Gastroesophageal sphincter (tissue), 3 donors: ENCODE measurements around the gene ATF3.

Experiments used
- EP300 ChIP-seq: sonication (generic); formaldehyde crosslinking; IDR thresholded peaks from one replicate; pipeline ENCODE4 v1.6.1; 2017; ENCODE audit warnings: antibody characterized with exemption, mild to moderate bottlenecking
- POLR2A ChIP-seq, 2 donors: fragments of 450-650 bp; IDR thresholded peaks; one replicate each; pipeline ENCODE4 v1.6.1; 2017; ENCODE audit warnings: antibody characterized with exemption in 2 of 2, mild to moderate bottlenecking in 2 of 2, moderate library complexity in 1 of 2
- POLR2AphosphoS5 ChIP-seq: sonication (generic); formaldehyde crosslinking; IDR thresholded peaks from one replicate; pipeline ENCODE4 v1.6.1; 2017; ENCODE audit warnings: antibody characterized with exemption
- TF ChIP-seq, protein P1 (sequence below), 4 experiments: fragments of 200-600 bp in 2 of 4; fragments of 450-650 bp in 2 of 4; sonication (generic) in 1 of 4; IDR thresholded peaks; one replicate each; pipeline ENCODE4 v1.5.1; 2017 to 2019; ENCODE audit warnings: antibody characterized with exemption in 4 of 4, mild to moderate bottlenecking in 2 of 4, moderate library complexity in 2 of 4

DNA sequence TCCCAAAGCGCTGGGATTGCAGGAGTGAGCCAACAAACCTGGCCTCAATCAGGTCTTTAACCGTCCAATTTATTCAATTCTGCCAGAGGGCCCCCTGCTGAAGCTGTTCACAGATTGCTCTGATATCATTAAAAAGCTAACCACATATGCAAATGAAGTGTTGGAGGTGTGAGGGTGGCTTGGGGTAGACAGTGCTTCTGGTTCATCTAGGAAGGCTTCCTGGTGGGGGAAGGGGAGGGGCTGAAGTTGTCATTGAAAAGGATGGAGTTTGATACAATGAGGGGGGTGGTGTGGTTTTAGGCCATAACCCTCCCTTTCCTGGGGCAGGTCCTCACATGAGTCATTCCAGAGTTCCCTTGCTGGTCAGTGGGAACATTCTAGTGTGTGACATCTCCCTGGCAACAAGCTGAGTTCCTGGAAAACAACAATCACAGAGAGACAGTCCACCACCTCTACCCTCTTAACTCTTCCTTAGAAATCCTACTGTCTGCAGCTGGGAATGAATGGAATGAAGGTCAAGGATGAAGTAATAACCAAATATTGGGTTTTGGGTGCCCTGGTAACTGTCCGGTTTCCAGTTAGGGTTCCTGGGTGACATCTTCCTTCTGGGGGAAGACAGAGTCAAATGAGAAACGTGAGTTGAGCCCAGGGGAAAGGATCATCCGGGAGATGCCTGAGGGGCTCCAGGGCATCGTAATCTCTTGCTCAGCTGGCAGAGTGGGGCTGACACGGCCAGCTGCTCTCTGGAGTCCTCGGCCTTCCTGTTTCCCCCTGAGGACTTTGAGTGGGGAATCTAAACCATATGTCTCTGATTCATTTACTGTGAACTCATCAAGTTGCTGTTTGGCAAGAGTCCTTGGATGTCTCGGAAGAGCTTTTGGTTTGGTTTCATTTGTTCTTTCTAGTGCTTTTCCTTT, 58.9 kb downstream of the ATF3 start:
- peak; percentile 40 for TF ChIP-seq POLR2AphosphoS5
- TF ChIP-seq, protein P1, sequence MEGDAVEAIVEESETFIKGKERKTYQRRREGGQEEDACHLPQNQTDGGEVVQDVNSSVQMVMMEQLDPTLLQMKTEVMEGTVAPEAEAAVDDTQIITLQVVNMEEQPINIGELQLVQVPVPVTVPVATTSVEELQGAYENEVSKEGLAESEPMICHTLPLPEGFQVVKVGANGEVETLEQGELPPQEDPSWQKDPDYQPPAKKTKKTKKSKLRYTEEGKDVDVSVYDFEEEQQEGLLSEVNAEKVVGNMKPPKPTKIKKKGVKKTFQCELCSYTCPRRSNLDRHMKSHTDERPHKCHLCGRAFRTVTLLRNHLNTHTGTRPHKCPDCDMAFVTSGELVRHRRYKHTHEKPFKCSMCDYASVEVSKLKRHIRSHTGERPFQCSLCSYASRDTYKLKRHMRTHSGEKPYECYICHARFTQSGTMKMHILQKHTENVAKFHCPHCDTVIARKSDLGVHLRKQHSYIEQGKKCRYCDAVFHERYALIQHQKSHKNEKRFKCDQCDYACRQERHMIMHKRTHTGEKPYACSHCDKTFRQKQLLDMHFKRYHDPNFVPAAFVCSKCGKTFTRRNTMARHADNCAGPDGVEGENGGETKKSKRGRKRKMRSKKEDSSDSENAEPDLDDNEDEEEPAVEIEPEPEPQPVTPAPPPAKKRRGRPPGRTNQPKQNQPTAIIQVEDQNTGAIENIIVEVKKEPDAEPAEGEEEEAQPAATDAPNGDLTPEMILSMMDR (IDR thresholded peaks at IDR 0.05), result no peak
- no peak for TF ChIP-seq POLR2A (IDR thresholded peaks at IDR 0.05)
- no peak for TF ChIP-seq EP300
